HepG2 (cell line): ENCODE results near the gene PNMA8B. TPM values are rescaled to one million over a fixed set of nuclear protein-coding genes. Genes with fewer than 3 reads are reported as not detected.

ENCODE experiments used
- ATAC-seq: fragments of 200-7000 bp; cut with Tn5 transposase; 3 replicates; pipeline ENCODE4 v1.9.1; 2020; ENCODE audit warnings: mild to moderate bottlenecking, moderate library complexity
- BruUV-seq: library from RNA; stranded (reverse); fragments of 400-500 nt; replicated peaks from 2 replicates; lab custom pipeline; 2021; lab: Mats Ljungman, UMichigan
- CTCF ChIA-PET: fragments of 300-600 bp; formaldehyde crosslinking; extraction: SDS; loops from one replicate; lab custom pipeline; 2021; ENCODE audit warnings: low total read pairs, inconsistent platforms, low intra/inter-chr PET ratio; lab: Yijun Ruan, JAX
- POLR2A ChIA-PET: fragments of 350-600 bp; sonication (Branson Sonifier 250); formaldehyde crosslinking; loops from one replicate; lab custom pipeline; 2020; ENCODE audit warnings: antibody characterized with exemption, inconsistent platforms; lab: Yijun Ruan, JAX
- DNase-seq: peaks from one replicate; pipeline ENCODE4 v3.0.0-alpha.2; 2015; ENCODE audit warnings: low spot score
- FAIRE-seq: peaks from 3 replicates; lab custom pipeline; 2011; peaks lifted over from hg19 to GRCh38; lab: Jason Lieb, UNC
- H2AFZ ChIP-seq: one replicate; pipeline ENCODE4 v1.6.1; 2011; ENCODE audit warnings: low read length, inconsistent platforms
- H3K27ac ChIP-seq: fragments of 300-600 bp; 3 replicates; pipeline ENCODE4 v1.8.0; 2011; ENCODE audit warnings: mixed run types, mild to moderate bottlenecking, mixed read lengths, low read length, inconsistent platforms; ENCODE audit not compliant: insufficient read depth; ENCODE audit errors: extremely low read length
- H3K27me3 ChIP-seq, 2 experiments: fragments of 200-600 bp in 1 of 2; 2 replicates in 1 of 2; 3 replicates in 1 of 2; pipeline versions ENCODE4 v1.6.0 to v1.8.0; 2011; ENCODE audit warnings: low read length in 2 of 2, mild to moderate bottlenecking in 2 of 2, moderate library complexity in 2 of 2, inconsistent platforms in 1 of 2; ENCODE audit not compliant: insufficient read depth in 2 of 2, control insufficient read depth in 1 of 2
- H3K36me3 ChIP-seq, 2 experiments: fragments of 200-600 bp in 1 of 2; replicated peaks in 1 of 2; 2 replicates in 1 of 2; 3 replicates in 1 of 2; pipeline versions ENCODE4 v1.5.1 to v1.8.0; 2011; ENCODE audit warnings: low read length in 2 of 2, inconsistent platforms in 1 of 2; ENCODE audit not compliant: insufficient read depth in 2 of 2, control insufficient read depth in 1 of 2
- H3K4me1 ChIP-seq: 2 replicates; pipeline ENCODE4 v1.5.1; 2012; ENCODE audit warnings: low read length, inconsistent platforms; ENCODE audit not compliant: insufficient read depth
- H3K4me2 ChIP-seq: 2 replicates; pipeline ENCODE4 v1.6.0; 2011; ENCODE audit warnings: low read depth, low read length, inconsistent platforms
- H3K4me3 ChIP-seq, 3 experiments: fragments of 200-600 bp in 1 of 3; sonication (generic), shearing (Covaris generic) in 1 of 3; replicated peaks in 1 of 3; 2 replicates each; pipeline ENCODE4 v1.5.1; 2011 to 2016; ENCODE audit warnings: low read length in 3 of 3, inconsistent platforms in 2 of 3, low read depth in 2 of 3, mild to moderate bottlenecking in 2 of 3, control low read depth in 1 of 3, mixed read lengths in 1 of 3; ENCODE audit not compliant: insufficient read depth in 1 of 3
- H3K79me2 ChIP-seq: one replicate; pipeline ENCODE4 v1.6.1; 2011; ENCODE audit warnings: low read length, inconsistent platforms; ENCODE audit not compliant: insufficient read depth
- H3K9ac ChIP-seq: 2 replicates; pipeline ENCODE4 v1.6.0; 2011; ENCODE audit warnings: mild to moderate bottlenecking, low read depth, low read length, inconsistent platforms; ENCODE audit not compliant: insufficient read depth
- H3K9me3 ChIP-seq: 2 replicates; pipeline ENCODE4 v1.5.1; 2012; ENCODE audit warnings: mild to moderate bottlenecking, low read length
- H4K20me1 ChIP-seq: 2 replicates; pipeline ENCODE4 v1.6.0; 2011; ENCODE audit warnings: inconsistent platforms, mild to moderate bottlenecking, low read length, moderate library complexity; ENCODE audit not compliant: insufficient read depth
- WGBS: methylation state at CpG from one replicate; pipeline ENCODE4 v1.1.6; 2017; ENCODE audit warnings: low lambda C conversion rate; 5-methylcytosine and 5-hydroxymethylcytosine counted together
- in situ Hi-C: cut with HindIII; loops from 2 replicates; pipeline ENCODE4 v1.10.0; 2017; ENCODE audit warnings: low pct_unique_long_range_greater_than_20kb; ENCODE audit not compliant: extremely low pct_ligation_motif_present
- intact Hi-C: fragments of 100-400 bp; cut with micrococcal nuclease; formaldehyde crosslinking; loops from one replicate; pipeline ENCODE4 v1.10.0; 2022; ENCODE audit not compliant: unreplicated experiment
- polyA plus RNA-seq, 8 experiments: library from polyadenylated mRNA; depleted of rRNA in 3 of 8; stranded (reverse) in 7 of 8; unstranded in 1 of 8; fragments of >200 nt; fragmentation: Illumina TruSeq in 4 of 8; extraction: Trizol in 4 of 8; gene quantifications; 2 replicates each; pipeline versions ENCODE4 v1.2.1 to v1.2.3, GENCODE V29; 2011 to 2016; ENCODE audit warnings: low read depth in 4 of 8, missing spikeins in 1 of 8, mixed read lengths in 1 of 8; ENCODE audit not compliant: insufficient read depth in 1 of 8
- total RNA-seq, 5 experiments: library from RNA; depleted of rRNA; stranded (reverse); fragments of >200 nt; fragmentation: Illumina TruSeq; extraction: Trizol; gene quantifications; 2 replicates each; pipeline ENCODE4 v1.2.3, GENCODE V29; 2016; ENCODE audit warnings: low read depth in 1 of 5
- TF ChIP-seq, protein P1 (sequence below): sonication (generic); formaldehyde crosslinking; IDR thresholded peaks from 2 replicates; pipeline ENCODE4 v1.5.0; 2020; ENCODE audit warnings: mild to moderate bottlenecking, missing genetic modification reagents, moderate library complexity
- TF ChIP-seq, protein P2 (sequence below): sonication (generic); formaldehyde crosslinking; IDR thresholded peaks from 2 replicates; pipeline ENCODE4 v1.8.0; 2022; ENCODE audit warnings: mild to moderate bottlenecking, missing genetic modification reagents, moderate library complexity
- TF ChIP-seq, protein P3 (sequence below): sonication (generic); formaldehyde crosslinking; IDR thresholded peaks from 2 replicates; pipeline ENCODE4 v1.8.1; 2022; ENCODE audit warnings: low read depth, mild to moderate bottlenecking, missing genetic modification reagents
- TF ChIP-seq, protein P4 (sequence below): sonication (generic); formaldehyde crosslinking; IDR thresholded peaks from 2 replicates; pipeline ENCODE4 v1.4.0; 2020; ENCODE audit warnings: mild to moderate bottlenecking, missing genetic modification reagents

Gene PNMA8B
- total and polyA plus RNA-seq, 2 of the 13 experiments (the other 11 are each of a cell fraction or from before 2014, with no cell fraction given), result not detected

DNA sequence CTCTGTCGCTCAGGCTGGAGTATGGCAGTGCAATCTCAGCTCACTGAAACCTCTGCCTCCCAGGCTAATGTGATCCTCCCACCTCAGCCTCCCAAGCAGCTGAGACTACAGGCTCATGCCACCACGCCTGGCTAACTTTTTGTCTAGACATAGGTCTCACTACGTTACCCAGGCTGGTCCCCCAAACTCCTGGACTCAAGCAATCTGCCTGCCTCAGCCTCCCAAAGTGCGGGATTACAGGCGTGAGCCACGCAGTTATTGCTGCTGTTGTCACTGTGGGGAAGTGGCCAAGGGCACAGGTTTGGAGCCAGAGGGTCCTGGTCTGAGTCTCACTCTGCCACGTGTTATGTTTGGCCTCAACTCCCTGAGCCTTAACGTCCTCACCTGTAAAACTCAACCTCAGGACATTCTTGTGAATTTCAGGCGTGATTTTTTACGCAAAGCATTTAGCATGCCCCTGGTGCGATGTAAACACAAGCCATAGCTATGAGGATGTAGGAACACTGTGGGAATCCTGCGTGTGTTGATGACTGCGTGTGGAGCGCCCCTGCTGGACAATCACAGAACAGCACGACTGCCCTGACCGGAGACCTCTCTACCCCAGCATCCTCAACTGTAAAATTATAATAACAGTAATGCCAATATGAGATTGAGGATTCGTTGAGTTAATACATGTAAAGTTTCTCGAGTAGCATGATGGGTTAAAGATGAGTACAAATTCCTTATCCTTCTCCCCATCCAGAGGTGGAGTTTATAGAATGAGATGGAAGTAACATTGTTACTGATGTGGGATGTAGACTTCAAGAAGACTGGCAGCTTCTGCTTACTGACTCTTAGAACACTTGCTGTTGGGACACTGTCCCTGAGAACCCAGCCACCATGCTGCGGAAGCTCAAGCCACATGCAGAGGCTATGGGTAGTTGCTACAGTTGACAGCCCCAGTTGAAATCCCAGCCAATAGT, 41.8 kb upstream of the PNMA8B start (continued):
- TF ChIP-seq, protein P1, sequence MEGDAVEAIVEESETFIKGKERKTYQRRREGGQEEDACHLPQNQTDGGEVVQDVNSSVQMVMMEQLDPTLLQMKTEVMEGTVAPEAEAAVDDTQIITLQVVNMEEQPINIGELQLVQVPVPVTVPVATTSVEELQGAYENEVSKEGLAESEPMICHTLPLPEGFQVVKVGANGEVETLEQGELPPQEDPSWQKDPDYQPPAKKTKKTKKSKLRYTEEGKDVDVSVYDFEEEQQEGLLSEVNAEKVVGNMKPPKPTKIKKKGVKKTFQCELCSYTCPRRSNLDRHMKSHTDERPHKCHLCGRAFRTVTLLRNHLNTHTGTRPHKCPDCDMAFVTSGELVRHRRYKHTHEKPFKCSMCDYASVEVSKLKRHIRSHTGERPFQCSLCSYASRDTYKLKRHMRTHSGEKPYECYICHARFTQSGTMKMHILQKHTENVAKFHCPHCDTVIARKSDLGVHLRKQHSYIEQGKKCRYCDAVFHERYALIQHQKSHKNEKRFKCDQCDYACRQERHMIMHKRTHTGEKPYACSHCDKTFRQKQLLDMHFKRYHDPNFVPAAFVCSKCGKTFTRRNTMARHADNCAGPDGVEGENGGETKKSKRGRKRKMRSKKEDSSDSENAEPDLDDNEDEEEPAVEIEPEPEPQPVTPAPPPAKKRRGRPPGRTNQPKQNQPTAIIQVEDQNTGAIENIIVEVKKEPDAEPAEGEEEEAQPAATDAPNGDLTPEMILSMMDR (CRISPR knock-in tag), result peak; percentile 62
- TF ChIP-seq, protein P2, sequence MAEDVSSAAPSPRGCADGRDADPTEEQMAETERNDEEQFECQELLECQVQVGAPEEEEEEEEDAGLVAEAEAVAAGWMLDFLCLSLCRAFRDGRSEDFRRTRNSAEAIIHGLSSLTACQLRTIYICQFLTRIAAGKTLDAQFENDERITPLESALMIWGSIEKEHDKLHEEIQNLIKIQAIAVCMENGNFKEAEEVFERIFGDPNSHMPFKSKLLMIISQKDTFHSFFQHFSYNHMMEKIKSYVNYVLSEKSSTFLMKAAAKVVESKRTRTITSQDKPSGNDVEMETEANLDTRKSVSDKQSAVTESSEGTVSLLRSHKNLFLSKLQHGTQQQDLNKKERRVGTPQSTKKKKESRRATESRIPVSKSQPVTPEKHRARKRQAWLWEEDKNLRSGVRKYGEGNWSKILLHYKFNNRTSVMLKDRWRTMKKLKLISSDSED (CRISPR knock-in tag), result no peak
- TF ChIP-seq, protein P3, sequence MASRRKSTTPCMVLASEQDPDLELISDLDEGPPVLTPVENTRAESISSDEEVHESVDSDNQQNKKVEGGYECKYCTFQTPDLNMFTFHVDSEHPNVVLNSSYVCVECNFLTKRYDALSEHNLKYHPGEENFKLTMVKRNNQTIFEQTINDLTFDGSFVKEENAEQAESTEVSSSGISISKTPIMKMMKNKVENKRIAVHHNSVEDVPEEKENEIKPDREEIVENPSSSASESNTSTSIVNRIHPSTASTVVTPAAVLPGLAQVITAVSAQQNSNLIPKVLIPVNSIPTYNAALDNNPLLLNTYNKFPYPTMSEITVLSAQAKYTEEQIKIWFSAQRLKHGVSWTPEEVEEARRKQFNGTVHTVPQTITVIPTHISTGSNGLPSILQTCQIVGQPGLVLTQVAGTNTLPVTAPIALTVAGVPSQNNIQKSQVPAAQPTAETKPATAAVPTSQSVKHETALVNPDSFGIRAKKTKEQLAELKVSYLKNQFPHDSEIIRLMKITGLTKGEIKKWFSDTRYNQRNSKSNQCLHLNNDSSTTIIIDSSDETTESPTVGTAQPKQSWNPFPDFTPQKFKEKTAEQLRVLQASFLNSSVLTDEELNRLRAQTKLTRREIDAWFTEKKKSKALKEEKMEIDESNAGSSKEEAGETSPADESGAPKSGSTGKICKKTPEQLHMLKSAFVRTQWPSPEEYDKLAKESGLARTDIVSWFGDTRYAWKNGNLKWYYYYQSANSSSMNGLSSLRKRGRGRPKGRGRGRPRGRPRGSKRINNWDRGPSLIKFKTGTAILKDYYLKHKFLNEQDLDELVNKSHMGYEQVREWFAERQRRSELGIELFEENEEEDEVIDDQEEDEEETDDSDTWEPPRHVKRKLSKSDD (CRISPR knock-in tag), result no peak

GRCh38 chr19:46536391-46536790, 40.7 kb upstream of the PNMA8B start:
- POLR2A ChIA-PET, result no interaction called here
- WGBS, result 38% methylated on average over 6 of the region's 7 CpGs
- H3K9me3 ChIP-seq, result no peaks in the 10 kb centered on the region
- H3K36me3 ChIP-seq, result no peaks in the 10 kb centered on the region
- FAIRE-seq, result no peak
- no peak overlapping the region for H3K4me2 ChIP-seq
- in situ Hi-C loops, result no loop called here
- no peak overlapping the region for H2AFZ ChIP-seq
- peaks cover 0 to 6% of the 10 kb centered on the region in 2 experiments; a peak in 3 of 5 replicates for H3K27me3 ChIP-seq
- no peak for DNase-seq
- H3K27ac ChIP-seq, result no peak overlapping the region
- no TSS peak for BruUV-seq
- no peaks in the 10 kb centered on the region for H3K79me2 ChIP-seq
- CTCF ChIA-PET, result no interaction called here
- H4K20me1 ChIP-seq, result no peaks in the 10 kb centered on the region
- ATAC-seq, result no peak
- intact Hi-C loops, result no loop called here
- no peaks in the 10 kb centered on the region for H3K4me1 ChIP-seq
- H3K4me3 ChIP-seq, result no peak overlapping the region
- H3K9ac ChIP-seq, result no peak overlapping the region
- TF ChIP-seq, protein P4, sequence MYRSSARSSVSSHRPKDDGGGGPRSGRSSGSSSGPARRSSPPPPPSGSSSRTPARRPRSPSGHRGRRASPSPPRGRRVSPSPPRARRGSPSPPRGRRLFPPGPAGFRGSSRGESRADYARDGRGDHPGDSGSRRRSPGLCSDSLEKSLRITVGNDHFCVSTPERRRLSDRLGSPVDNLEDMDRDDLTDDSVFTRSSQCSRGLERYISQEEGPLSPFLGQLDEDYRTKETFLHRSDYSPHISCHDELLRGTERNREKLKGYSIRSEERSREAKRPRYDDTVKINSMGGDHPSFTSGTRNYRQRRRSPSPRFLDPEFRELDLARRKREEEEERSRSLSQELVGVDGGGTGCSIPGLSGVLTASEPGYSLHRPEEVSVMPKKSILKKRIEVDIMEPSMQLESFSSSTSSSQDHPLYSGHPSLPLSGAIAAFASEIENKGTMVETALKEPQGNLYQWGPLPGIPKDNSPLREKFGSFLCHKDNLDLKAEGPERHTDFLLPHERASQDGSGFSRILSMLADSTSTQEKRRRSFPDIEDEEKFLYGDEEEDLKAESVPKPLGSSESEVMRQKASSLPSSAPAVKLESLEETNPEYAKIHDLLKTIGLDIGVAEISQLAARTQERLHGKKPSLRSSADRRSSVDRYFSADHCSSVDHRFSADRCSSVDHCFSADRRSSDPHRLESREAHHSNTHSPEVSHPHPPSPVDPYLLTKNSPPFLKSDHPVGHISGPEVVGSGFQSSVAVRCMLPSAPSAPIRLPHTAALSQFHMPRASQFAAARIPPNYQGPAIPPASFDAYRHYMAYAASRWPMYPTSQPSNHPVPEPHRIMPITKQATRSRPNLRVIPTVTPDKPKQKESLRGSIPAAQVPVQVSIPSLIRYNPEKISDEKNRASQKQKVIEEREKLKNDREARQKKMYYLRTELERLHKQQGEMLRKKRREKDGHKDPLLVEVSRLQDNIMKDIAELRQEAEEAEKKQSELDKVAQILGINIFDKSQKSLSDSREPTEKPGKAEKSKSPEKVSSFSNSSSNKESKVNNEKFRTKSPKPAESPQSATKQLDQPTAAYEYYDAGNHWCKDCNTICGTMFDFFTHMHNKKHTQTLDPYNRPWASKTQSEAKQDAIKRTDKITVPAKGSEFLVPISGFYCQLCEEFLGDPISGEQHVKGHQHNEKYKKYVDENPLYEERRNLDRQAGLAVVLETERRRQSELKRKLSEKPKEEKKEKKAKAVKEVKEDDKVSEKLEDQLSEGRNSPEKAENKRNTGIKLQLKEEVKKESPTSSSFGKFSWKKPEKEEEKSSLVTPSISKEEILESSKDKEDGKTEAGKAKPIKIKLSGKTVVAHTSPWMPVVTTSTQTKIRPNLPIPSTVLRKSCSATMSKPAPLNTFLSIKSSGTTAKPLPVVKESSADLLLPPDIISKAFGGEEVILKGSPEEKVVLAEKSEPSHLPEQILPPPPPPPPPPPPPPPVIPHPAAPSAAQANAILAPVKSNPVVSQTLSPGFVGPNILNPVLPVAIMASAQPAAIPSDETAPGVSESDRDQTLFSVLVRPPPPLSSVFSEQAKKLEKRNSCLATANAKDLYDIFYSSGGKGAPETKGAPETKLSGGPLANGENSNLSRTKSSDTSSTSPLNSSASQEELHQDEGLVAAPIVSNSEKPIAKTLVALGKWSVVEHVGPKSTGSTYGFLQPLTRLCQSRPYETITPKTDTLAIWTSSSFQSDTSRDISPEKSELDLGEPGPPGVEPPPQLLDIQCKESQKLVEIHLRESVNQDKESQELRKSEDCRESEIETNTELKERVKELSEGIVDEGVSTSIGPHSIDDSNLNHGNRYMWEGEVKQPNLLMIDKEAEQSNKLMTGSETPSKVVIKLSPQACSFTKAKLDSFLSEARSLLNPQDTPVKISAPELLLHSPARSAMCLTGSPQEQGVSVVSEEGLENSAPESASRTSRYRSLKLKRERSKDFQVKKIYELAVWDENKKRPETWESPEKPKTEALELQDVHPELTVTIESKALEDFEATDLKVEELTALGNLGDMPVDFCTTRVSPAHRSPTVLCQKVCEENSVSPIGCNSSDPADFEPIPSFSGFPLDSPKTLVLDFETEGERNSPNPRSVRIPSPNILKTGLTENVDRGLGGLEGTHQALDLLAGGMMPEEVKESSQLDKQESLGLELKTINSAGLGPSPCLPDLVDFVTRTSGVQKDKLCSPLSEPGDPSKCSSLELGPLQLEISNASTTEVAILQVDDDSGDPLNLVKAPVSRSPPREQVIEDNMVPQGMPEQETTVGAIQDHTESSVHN, result no peak
